Measurements from ENCODE around the gene CXCL6.

The CXCL6 gene

GRCh38 chr4:73868206-73869129 is 32.0 kb downstream of the CXCL6 start:
- DNase-seq (ENCODE audit: low read depth), result no peak
- peak overlapping the region; percentile 64 for H3K4me3 ChIP-seq (ENCODE audit: control insufficient read depth, low read depth, low read length)
- no peak for TF ChIP-seq CTCF (conservative IDR thresholded peaks at IDR 0.05; ENCODE audit: control insufficient read depth, insufficient read depth, low read depth, low read length)

- no peak for TF ChIP-seq CTCF (conservative IDR thresholded peaks at IDR 0.05; ENCODE audit: control insufficient read depth, insufficient read depth, low read depth, low read length)
- peak within 1 kb of the TSS; percentile 64 for H3K4me3 ChIP-seq (ENCODE audit: control insufficient read depth, low read depth, low read length)
- DNase-seq (ENCODE audit: low read depth), result no peak
These were observed 32.9 kb downstream of the CXCL6 start, which contains the start of gene CXCL1 for GRCh38 chr4:73869130-73870055. TSS of gene CXCL1 (plus strand) at chr4:73869393. CDS start at chr4:73869471, 78 bp downstream.

GRCh38 chr4:73870260-73870659 is 33.8 kb downstream of the CXCL6 start:
- H3K4me3 ChIP-seq (ENCODE audit: control insufficient read depth, low read depth, low read length), result peak overlapping the region; percentile 64
- DNase-seq (ENCODE audit: low read depth), result peak; percentile 48
- no peak for TF ChIP-seq CTCF (conservative IDR thresholded peaks at IDR 0.05; ENCODE audit: control insufficient read depth, insufficient read depth, low read depth, low read length)

- no peak for TF ChIP-seq CTCF (conservative IDR thresholded peaks at IDR 0.05; ENCODE audit: control insufficient read depth, insufficient read depth, low read depth, low read length)
- H3K4me3 ChIP-seq (ENCODE audit: control insufficient read depth, low read depth, low read length), result peak overlapping the region; percentile 64
- DNase-seq (ENCODE audit: low read depth), result peak; percentile 69
These were observed 34.3 kb downstream of the CXCL6 start for GRCh38 chr4:73870768-73871167.

- no peak for TF ChIP-seq CTCF (conservative IDR thresholded peaks at IDR 0.05; ENCODE audit: control insufficient read depth, insufficient read depth, low read depth, low read length)
- H3K4me3 ChIP-seq (ENCODE audit: control insufficient read depth, low read depth, low read length), result no peak overlapping the region
- no peak for DNase-seq (ENCODE audit: low read depth)
These were observed 35.2 kb downstream of the CXCL6 start for GRCh38 chr4:73871511-73872310.

All from fibroblast of mammary gland (primary cell).